Loucy (cell line): ENCODE data around the gene SH3PXD2A.

Experiments
- EZH2phosphoT487 ChIP-seq: fragments of 200-600 bp; IDR thresholded peaks from 2 replicates; pipeline ENCODE4 v1.6.1; 2018; ENCODE audit warnings: antibody characterized with exemption, mild to moderate bottlenecking, moderate library complexity, borderline replicate concordance
- TF ChIP-seq, protein P1 (sequence below): fragments of 200-600 bp; sonication (generic); conservative IDR thresholded peaks from 2 replicates; pipeline ENCODE4 v1.5.1; 2014; ENCODE audit warnings: mild to moderate bottlenecking, antibody characterized with exemption, low read length

DNA sequence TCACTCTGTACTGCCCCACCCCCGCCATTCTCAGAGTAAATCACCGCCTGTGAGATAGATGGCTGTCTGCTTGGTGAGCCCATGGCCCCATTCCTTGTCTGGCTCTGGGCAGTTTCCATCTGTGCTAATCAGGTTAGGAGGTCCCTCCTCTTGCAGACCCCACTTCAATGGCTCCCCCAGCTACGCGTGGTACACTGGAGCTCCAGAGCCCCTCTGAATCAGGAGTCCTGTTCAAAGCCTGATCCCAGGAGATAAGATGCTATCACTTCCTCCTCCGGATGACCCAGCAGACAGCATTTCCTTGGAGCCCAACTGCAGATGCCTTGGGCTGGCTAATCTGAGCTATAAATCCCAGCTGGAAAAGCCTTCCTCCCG lies 122.3 kb downstream of the SH3PXD2A start:
- TF ChIP-seq, protein P1, sequence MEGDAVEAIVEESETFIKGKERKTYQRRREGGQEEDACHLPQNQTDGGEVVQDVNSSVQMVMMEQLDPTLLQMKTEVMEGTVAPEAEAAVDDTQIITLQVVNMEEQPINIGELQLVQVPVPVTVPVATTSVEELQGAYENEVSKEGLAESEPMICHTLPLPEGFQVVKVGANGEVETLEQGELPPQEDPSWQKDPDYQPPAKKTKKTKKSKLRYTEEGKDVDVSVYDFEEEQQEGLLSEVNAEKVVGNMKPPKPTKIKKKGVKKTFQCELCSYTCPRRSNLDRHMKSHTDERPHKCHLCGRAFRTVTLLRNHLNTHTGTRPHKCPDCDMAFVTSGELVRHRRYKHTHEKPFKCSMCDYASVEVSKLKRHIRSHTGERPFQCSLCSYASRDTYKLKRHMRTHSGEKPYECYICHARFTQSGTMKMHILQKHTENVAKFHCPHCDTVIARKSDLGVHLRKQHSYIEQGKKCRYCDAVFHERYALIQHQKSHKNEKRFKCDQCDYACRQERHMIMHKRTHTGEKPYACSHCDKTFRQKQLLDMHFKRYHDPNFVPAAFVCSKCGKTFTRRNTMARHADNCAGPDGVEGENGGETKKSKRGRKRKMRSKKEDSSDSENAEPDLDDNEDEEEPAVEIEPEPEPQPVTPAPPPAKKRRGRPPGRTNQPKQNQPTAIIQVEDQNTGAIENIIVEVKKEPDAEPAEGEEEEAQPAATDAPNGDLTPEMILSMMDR: no peak
- no peak for TF ChIP-seq EZH2phosphoT487
